GM23248 (cell line): ENCODE measurements around the gene GPLD1.

Source experiments
- EZH2 ChIP-seq: fragments of 200-600 bp; sonication (generic); IDR thresholded peaks from 2 replicates; pipeline ENCODE4 v1.6.1; 2018; ENCODE audit warnings: antibody characterized with exemption, mild to moderate bottlenecking; ENCODE audit not compliant: insufficient read depth, poor library complexity, severe bottlenecking
- EZH2phosphoT487 ChIP-seq: fragments of 200-600 bp; sonication (generic); IDR thresholded peaks from 2 replicates; pipeline ENCODE4 v1.6.1; 2018; ENCODE audit warnings: antibody characterized with exemption, moderate library complexity, mild to moderate bottlenecking, low read depth; ENCODE audit not compliant: insufficient read depth

DNA sequence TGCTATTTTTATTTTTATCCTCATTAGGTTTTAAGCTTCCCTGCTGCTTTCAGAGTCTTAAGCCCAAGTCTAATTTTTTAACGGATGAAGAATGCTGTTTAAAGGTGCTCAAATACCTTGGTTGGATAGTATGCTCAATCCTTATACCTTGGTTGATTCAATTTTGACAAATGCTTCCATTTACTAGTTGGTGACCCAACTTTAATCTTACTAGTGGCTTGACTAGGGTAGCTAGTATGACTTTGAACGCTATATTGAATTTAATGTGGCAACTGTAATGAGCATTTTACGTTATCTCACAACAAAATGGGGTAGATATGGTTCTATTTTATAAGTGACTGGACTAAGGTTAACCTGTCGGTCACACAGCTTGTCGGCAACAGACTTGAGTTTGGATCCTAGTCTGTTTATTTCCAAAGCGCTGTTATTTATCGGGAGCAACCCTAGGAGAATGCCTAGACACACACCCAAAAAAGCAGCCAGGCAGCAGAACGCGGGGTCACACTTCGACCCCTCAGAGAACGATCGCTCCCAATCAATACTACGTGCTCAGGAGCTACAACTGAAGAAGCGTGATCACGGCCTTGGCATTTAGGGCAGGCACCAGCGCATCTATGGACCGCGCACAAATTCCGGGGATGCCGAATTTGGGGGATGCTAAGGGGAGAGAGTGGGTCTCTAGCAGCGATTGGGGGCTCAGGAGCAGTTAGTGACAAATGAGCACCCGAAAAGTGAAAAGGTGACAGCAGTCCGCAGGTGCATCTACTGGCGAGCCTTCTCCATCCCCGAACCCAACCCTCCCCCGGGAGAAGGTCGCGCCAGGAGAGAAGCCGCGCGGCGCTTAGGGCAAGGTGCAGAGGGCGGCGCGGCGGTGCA, 4.8 kb upstream of the GPLD1 start:
- no peak for TF ChIP-seq EZH2
- no peak for TF ChIP-seq EZH2phosphoT487
